Right atrium auricular region (tissue), 2 donors: ENCODE data around the gene EXOC1L. TPM values are rescaled to one million over a fixed set of nuclear protein-coding genes. Genes with fewer than 3 reads are reported as not detected.

Experiments used
- DNase-seq: peaks from one replicate; pipeline ENCODE4 v3.0.0-alpha.2; 2019; ENCODE audit warnings: low spot score
- H3K27ac ChIP-seq, 2 donors: fragments of 200-600 bp; sonication (generic); 1 replicate in 1 of 2; 2 replicates in 1 of 2; pipeline ENCODE4 v1.5.1; 2016 to 2019
- H3K27me3 ChIP-seq, 2 donors: fragments of 200-600 bp; sonication (generic); one replicate each; pipeline versions ENCODE4 v1.5.1 to v1.6.0; 2017 to 2019
- H3K36me3 ChIP-seq: fragments of 200-600 bp; sonication (generic); one replicate; pipeline ENCODE4 v1.5.1; 2016
- H3K4me1 ChIP-seq, 2 donors: fragments of 200-600 bp; sonication (generic); one replicate each; pipeline versions ENCODE4 v1.5.1 to v1.6.0; 2017 to 2019
- H3K4me3 ChIP-seq, 2 donors: fragments of 200-600 bp; sonication (generic); 1 replicate in 1 of 2; 2 replicates in 1 of 2; pipeline ENCODE4 v1.5.1; 2017 to 2019; ENCODE audit warnings: mild to moderate bottlenecking in 1 of 2, moderate library complexity in 1 of 2
- H3K9me3 ChIP-seq, 2 donors: fragments of 200-600 bp; sonication (generic); one replicate each; pipeline ENCODE4 v1.5.1; 2019
- CTCF ChIP-seq, 2 donors: fragments of 200-600 bp; sonication (generic); IDR thresholded peaks; one replicate each; pipeline ENCODE4 v1.5.1; 2019; ENCODE audit warnings: antibody characterized with exemption in 2 of 2
- total RNA-seq, 2 donors: library from RNA; depleted of rRNA; stranded (reverse); fragments of >200 nt; gene quantifications; one replicate each; pipeline ENCODE4 v1.1.0, GENCODE V29; 2016

Gene EXOC1L
- total RNA-seq, 2 donors from 2014 or later, result not detected

- DNase-seq, result no peak
- Histone ChIP-seq H3K4me1 (peaks cover 0 to 25% of the 10 kb centered on the region in 2 donors), H3K36me3 (no peaks in the 10 kb centered on the region), H3K9me3 (no peaks in the 10 kb centered on the region), H3K27me3 (no peaks in the 10 kb centered on the region), H3K4me3 (no peak overlapping the region), H3K27ac (peak overlapping the region in 1 of 2 donors; percentile 29)
- TF ChIP-seq CTCF (IDR thresholded peaks at IDR 0.05), result no peak
Measured at GRCh38 chr4:55851885-55852284, 32.3 kb downstream of the EXOC1L start.

GRCh38 chr4:55853484-55854046, 34.0 kb downstream of the EXOC1L start, which contains the start of gene EXOC1:
Gene EXOC1, plus strand, starts transcription at chr4:55853648. Its CDS starts 4,676 bp downstream, at chr4:55858324.
- Histone ChIP-seq H3K4me1 (peaks cover 0 to 25% of the 10 kb centered on the region in 2 donors), H3K36me3 (no peaks in the 10 kb centered on the region), H3K4me3 (peak within 1 kb of the TSS; percentile 90 to 96), H3K27me3 (no peaks in the 10 kb centered on the region), H3K27ac (peak within 1 kb of the TSS; percentile 80 to 83), H3K9me3 (no peaks in the 10 kb centered on the region)
- DNase-seq, result peak; percentile 99
- TF ChIP-seq CTCF (IDR thresholded peaks at IDR 0.05), result no peak

GRCh38 chr4:55854129-55854528, 34.5 kb downstream of the EXOC1L start:
- H3K4me1 ChIP-seq, result peaks cover 0 to 25% of the 10 kb centered on the region in 2 donors
- H3K36me3 ChIP-seq, result no peaks in the 10 kb centered on the region
- DNase-seq, result no peak
- H3K27ac ChIP-seq, result peak overlapping the region; percentile 80 to 83
- H3K4me3 ChIP-seq, result peak overlapping the region; percentile 90 to 96
- H3K9me3 ChIP-seq, result no peaks in the 10 kb centered on the region
- H3K27me3 ChIP-seq, result no peaks in the 10 kb centered on the region
- TF ChIP-seq CTCF (IDR thresholded peaks at IDR 0.05), result no peak

- Histone ChIP-seq H3K36me3 (peaks cover 20% of the 10 kb centered on the region), H3K4me3 (no peak overlapping the region), H3K4me1 (peaks cover 0 to 24% of the 10 kb centered on the region in 2 donors), H3K27me3 (no peaks in the 10 kb centered on the region), H3K27ac (no peak overlapping the region), H3K9me3 (no peaks in the 10 kb centered on the region)
- no peak for TF ChIP-seq CTCF (IDR thresholded peaks at IDR 0.05)
- no peak for DNase-seq
Measured at GRCh38 chr4:55857586-55857985, 38.0 kb downstream of the EXOC1L start.

GRCh38 chr4:55859711-55860110, 40.1 kb downstream of the EXOC1L start:
- H3K9me3 ChIP-seq, result no peaks in the 10 kb centered on the region
- no peak for DNase-seq
- peaks cover 20% of the 10 kb centered on the region for H3K36me3 ChIP-seq
- no peak for TF ChIP-seq CTCF (IDR thresholded peaks at IDR 0.05)
- no peak overlapping the region for H3K4me3 ChIP-seq
- no peak overlapping the region for H3K27ac ChIP-seq
- H3K4me1 ChIP-seq, result peaks cover 0 to 10% of the 10 kb centered on the region in 2 donors
- H3K27me3 ChIP-seq, result no peaks in the 10 kb centered on the region
